ENCODE results near the gene NAGS.
"Not testable (repeated sequence)": the region's sequence is repeated elsewhere in the genome, so short reads cannot be mapped to it uniquely, and the experiment has no call there.

The NAGS gene

GRCh38 chr17:44010966-44011647, 6.7 kb downstream of the NAGS start:
- TF ChIP-seq, protein P1, sequence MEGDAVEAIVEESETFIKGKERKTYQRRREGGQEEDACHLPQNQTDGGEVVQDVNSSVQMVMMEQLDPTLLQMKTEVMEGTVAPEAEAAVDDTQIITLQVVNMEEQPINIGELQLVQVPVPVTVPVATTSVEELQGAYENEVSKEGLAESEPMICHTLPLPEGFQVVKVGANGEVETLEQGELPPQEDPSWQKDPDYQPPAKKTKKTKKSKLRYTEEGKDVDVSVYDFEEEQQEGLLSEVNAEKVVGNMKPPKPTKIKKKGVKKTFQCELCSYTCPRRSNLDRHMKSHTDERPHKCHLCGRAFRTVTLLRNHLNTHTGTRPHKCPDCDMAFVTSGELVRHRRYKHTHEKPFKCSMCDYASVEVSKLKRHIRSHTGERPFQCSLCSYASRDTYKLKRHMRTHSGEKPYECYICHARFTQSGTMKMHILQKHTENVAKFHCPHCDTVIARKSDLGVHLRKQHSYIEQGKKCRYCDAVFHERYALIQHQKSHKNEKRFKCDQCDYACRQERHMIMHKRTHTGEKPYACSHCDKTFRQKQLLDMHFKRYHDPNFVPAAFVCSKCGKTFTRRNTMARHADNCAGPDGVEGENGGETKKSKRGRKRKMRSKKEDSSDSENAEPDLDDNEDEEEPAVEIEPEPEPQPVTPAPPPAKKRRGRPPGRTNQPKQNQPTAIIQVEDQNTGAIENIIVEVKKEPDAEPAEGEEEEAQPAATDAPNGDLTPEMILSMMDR (IDR thresholded peaks at IDR 0.05; ENCODE audit: low read depth, low read length) = no peak
- no peak overlapping the region for H3K4me3 ChIP-seq (ENCODE audit: low read depth, low read length)

DNA sequence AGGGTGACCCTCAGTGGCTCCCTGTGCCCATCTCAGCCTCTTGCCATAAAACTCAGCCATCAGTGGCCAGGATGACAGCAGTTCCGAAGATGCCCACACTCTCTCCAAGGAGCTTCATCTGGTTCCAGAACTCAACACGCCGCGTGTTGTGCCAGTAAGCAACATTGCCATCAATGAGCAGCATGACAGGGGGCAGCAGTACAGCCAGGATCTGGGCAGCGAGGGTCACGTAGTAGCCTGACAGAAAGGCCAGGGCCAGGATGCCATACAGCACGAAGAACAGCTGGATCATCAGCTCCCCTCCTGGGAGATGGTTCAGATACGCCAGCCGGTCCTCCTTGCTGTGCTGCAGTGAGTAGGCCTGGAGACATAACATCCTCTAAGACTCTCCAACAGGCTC, 7.5 kb downstream of the NAGS start:
- no peak overlapping the region for H3K4me3 ChIP-seq (ENCODE audit: low read depth, low read length)
- TF ChIP-seq, protein P1 (IDR thresholded peaks at IDR 0.05; ENCODE audit: low read depth, low read length) = no peak

DNA sequence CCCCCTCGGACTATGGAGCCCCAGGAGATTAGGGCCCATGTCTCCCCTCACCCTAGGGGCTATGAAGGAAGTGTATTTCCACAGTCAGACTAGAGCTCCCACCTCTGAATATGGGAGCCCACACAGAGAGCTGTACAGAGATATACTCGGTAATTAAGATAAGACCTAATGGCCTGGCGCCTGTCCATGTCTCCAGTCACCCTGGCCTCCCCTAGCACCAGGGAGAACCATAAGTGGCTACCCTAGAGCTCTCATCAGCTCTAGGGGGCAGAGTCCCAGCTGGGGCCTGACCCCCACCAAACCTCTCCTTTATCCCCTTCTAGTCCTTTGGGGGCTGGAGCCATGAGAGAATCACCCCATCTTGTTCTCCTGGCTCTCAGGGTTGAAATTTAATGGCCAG, 8.0 kb downstream of the NAGS start:
- H3K4me3 ChIP-seq (ENCODE audit: low read depth, low read length) = no peak overlapping the region
- TF ChIP-seq, protein P1 (IDR thresholded peaks at IDR 0.05; ENCODE audit: low read depth, low read length) = no peak

GRCh38 chr17:44012874-44013273, 8.5 kb downstream of the NAGS start:
- TF ChIP-seq, protein P1 (IDR thresholded peaks at IDR 0.05; ENCODE audit: low read depth, low read length) = no peak
- H3K4me3 ChIP-seq (ENCODE audit: low read depth, low read length) = no peak overlapping the region

DNA sequence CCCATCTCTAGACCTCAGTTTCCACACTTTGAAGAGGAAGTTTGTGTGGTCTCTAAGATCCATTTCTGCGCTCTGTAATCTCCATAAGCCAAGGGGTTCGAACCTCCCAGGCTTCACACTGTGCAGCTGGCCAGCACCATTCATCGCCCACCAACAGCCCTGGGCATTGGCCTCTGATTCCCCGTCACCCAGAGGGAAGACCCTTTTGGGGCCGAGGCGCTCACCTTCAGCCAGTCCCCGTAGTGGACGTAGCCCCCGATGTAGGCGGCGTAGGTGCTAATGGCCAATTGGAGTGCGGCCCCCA, 9.7 kb downstream of the NAGS start:
- peak overlapping the region; percentile 98 for H3K4me3 ChIP-seq (ENCODE audit: low read depth, low read length)
- TF ChIP-seq, protein P1 (IDR thresholded peaks at IDR 0.05; ENCODE audit: low read depth, low read length) = no peak

GRCh38 chr17:44014437-44015172, 10.2 kb downstream of the NAGS start, which contains the start of gene TMEM101:
TSS of gene TMEM101 (minus strand) at chr17:44014963. CDS start at chr17:44014952, 11 bp downstream.
- H3K4me3 ChIP-seq (ENCODE audit: low read depth, low read length) = peak within 1 kb of the TSS; percentile 98
- TF ChIP-seq, protein P1 (IDR thresholded peaks at IDR 0.05; ENCODE audit: low read depth, low read length) = no peak

- not testable (repeated sequence) for H3K4me3 ChIP-seq (ENCODE audit: low read depth, low read length)
Measured at GRCh38 chr17:44021227-44021626, 16.8 kb downstream of the NAGS start.
